ENCODE data around the gene MDM2. TPM values are rescaled to one million over a fixed set of nuclear protein-coding genes. Genes with fewer than 3 reads are reported as not detected.
"Not testable (repeated sequence)": the region's sequence is repeated elsewhere in the genome, so short reads cannot be mapped to it uniquely, and the experiment has no call there.

MDM2 gene
- total RNA-seq, 1 donor from 2014 or later, result 92.9 TPM

DNA sequence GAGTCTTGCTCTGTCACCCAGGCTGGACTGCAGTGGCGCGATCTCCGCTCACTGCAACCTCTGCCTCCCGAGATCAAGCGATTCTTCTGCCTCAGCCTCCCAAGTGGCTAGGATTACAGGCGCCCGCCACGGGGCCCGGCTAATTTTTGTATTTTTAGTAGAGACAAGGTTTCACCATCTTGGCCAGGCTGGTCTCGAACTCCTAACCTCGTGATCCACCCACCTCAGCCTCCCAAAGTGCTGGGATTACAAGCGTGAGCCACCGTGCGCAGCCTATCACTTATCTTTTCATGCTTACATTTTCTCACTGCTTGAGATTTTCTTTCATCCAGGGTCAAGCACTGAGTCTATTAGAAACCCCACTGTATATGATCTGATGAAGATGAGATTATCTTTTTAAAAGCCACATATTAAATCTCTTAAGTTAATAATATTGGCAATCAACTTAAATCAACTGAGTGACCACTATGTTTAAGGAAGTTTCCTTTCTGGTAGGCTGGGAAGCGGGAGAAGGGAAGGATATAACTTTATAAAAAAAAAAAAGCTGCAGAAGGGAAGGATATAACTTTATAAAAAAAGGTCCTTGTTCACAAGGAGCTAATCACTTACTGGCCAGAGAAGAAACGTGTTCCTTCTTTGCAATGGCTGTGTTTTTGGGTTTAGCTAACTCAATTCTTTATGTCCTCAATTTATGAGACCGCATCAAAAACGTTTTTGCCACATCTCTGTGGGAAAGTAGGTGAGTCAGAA is 1.3 kb upstream of the MDM2 start:
- ATAC-seq, result no peak

DNA sequence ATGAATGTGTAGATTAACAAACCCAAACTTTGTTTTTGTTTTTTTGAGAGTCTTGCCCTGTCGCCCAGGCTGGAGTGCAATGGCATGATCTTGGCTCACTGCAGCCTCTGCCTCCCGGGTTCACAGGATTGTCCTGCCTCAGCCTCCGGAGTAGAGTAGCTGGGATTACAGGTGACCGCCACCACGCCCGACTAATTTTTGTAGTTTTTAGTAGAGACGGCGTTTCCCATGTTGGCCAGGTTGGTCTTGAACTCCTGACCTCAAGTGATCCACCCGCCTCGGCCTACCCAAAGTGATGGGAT is 752 bp upstream of the MDM2 start:
- ATAC-seq, result not testable (repeated sequence)

DNA sequence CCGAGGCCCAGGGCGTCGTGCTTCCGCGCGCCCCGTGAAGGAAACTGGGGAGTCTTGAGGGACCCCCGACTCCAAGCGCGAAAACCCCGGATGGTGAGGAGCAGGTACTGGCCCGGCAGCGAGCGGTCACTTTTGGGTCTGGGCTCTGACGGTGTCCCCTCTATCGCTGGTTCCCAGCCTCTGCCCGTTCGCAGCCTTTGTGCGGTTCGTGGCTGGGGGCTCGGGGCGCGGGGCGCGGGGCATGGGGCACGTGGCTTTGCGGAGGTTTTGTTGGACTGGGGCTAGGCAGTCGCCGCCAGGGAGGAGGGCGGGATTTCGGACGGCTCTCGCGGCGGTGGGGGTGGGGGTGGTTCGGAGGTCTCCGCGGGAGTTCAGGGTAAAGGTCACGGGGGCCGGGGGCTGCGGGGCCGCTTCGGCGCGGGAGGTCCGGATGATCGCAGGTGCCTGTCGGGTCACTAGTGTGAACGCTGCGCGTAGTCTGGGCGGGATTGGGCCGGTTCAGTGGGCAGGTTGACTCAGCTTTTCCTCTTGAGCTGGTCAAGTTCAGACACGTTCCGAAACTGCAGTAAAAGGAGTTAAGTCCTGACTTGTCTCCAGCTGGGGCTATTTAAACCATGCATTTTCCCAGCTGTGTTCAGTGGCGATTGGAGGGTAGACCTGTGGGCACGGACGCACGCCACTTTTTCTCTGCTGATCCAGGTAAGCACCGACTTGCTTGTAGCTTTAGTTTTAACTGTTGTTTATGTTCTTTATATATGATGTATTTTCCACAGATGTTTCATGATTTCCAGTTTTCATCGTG is 612 bp downstream of the MDM2 start:
- peak; percentile 90 for ATAC-seq

DNA sequence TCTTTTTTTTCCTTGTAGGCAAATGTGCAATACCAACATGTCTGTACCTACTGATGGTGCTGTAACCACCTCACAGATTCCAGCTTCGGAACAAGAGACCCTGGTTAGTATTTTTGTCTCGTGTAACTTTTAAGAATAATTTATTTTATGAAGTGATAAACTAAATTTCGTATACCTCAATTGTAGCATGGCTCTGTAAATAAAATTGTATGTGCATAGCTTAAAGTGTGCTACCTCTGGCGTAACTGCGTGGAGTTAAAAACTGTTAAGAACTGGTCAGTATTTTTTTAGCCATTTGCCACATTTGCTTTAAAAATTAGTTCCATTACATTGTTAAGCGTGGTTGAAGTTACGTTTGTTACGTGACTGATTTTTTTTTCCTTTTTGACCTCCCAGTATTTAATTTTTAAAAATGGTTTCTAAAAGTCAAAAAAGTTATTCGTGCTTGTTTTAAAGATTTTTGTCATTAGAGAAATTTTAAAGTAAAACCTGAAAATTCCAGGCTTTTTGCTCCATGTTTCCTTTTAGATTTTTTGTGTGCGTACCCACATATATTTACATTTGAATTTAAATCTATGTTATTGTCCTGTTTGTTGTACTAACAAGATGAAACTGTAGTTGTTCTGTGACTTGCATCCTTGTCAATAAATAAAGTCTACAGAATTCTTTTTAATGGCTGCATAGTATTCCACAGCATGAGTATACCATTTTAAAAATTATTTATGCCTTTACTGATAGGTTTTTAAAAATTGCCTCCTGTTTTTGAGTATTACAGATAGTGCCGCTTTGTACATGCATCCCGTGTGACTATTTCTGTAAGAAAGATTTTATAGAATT is 1.4 kb downstream of the MDM2 start:
- ATAC-seq, result no peak

DNA sequence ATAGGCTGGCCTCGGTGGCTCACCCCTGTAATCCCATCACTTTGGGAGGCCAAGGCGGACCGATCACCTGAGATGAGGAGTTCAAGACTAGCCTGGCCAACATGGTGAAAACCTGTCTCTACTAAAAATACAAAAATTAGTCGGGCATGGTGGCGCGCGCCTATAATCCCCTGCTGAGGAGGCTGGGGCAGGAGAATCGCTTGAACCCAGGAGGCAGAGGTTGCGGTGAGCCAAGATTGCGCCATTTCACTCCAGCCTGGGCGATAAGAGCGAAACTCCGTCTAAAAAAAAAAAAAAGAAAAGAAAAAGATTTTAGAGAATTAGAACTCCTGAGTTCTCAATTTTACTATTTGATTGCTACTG is 2.0 kb downstream of the MDM2 start:
- not testable (repeated sequence) for ATAC-seq

DNA sequence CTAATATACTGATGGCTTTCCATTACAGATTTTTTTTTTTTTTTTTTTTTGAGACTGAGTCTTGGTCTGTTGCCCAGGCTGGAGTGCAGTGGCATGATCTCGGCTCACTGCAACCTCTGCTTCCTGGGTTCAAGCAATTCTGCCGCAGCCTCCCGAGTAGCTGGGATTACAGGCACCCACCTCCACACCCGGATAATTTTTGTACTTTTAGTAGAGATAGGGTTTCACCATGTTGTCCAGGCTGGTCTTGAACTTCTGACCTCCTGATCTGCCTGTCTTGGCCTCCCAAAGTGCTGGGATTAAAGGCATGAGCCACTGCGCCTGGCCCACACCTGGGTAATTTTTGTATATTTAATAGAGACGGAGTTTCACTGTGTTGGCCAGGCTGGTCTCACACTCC is 3.6 kb downstream of the MDM2 start:
- ATAC-seq, result not testable (repeated sequence)

- no peak for ATAC-seq
These were observed 4.7 kb downstream of the MDM2 start for GRCh38 chr12:68812553-68813241.

GRCh38 chr12:68813242-68813593 is 5.2 kb downstream of the MDM2 start:
- ATAC-seq, result no peak

- ATAC-seq, result no peak
These were observed 6.7 kb downstream of the MDM2 start for GRCh38 chr12:68814490-68815231.

DNA sequence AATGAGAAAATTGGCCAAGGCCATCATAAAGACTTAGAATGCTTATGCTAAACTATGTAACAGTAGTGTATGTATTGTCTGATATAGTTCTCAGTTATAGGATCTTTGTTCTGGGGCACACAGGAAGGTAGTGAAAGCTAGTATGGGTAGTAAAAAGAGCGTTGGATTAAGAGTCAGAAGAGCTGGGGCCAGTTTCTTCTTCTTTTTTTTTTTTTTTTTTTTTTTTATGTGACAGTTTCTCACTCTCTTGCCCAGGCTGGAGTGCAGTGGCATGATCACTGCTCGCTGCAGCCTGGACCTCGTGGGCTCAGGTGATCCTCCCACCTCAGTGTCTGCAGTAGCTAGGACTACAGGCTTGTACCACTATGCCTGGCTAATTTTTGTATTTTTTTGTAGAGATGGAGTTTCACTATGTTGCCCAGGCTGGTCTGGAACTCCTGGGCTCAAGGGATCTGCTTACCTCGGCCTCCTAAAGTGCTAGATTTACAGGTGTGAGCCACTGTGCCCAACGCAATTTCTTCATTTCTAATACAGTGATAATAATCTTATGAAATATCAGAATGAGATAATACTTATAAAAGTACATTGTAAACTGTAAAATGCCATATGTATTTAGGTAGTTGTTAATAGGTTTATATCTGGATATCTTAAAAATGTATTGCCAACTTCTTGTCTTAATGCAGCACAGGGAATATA is 7.4 kb downstream of the MDM2 start:
- ATAC-seq, result no peak

GRCh38 chr12:68815928-68816800 is 8.2 kb downstream of the MDM2 start:
- ATAC-seq, result no peak

- ATAC-seq, result not testable (repeated sequence)
These were observed 11.5 kb downstream of the MDM2 start for GRCh38 chr12:68819481-68819880.

DNA sequence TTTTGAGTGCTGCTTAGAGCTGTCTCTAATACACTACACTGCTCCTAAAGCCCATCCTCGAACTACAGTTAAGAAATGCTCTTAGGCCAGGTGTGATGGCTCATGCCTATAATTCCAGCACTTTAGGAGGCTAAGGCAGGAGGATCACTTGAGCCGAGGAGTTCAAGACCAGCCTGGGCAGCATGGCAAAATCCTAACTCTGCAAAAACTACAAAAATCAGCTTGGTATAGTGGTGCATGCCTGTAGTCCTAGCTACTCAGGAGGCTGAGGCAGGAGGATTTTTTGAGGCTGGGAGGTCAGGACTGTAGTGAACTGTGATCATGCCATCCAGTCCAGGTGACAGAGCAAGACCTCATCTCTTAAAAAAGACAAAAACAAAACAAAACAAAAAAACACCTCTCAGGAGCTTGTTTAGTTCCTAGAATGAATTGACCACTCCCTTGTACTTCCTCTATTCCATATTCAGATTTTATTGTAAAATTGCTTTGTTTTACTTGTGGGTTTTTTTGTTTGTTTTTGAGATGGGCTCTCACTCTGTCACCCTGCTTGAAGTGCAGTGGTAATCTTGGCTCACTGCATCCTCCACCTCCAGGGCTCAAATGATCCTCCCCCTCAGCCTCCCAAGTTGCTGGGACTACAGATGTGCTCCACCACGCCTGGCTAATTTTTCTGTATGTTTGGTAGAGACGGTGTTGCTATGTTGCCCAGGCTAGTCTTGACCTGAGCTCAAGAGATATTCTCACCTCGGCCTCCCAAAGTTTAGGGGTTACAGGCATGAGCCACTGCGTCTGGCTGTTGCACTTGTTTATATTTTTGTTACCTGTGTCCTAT is 13.6 kb downstream of the MDM2 start:
- ATAC-seq, result no peak

- no peak for ATAC-seq
These were observed 15.7 kb downstream of the MDM2 start for GRCh38 chr12:68823696-68824095.

DNA sequence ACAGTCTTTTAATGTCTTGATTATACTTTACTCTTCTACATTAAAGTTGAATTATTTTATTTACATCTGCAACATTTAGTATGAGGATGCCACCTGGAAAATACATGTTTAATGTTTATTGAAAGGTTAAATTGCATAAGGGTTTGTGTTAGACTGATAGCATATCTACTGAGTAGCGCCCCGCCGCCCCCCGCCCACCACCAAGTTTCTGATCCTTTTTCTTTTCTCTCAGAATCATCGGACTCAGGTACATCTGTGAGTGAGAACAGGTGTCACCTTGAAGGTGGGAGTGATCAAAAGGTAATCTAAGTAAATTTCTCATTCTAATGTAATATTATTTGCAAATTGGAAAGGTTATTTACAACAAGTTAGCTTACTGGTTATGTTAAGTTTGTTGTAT is 16.2 kb downstream of the MDM2 start:
- ATAC-seq, result no peak

DNA sequence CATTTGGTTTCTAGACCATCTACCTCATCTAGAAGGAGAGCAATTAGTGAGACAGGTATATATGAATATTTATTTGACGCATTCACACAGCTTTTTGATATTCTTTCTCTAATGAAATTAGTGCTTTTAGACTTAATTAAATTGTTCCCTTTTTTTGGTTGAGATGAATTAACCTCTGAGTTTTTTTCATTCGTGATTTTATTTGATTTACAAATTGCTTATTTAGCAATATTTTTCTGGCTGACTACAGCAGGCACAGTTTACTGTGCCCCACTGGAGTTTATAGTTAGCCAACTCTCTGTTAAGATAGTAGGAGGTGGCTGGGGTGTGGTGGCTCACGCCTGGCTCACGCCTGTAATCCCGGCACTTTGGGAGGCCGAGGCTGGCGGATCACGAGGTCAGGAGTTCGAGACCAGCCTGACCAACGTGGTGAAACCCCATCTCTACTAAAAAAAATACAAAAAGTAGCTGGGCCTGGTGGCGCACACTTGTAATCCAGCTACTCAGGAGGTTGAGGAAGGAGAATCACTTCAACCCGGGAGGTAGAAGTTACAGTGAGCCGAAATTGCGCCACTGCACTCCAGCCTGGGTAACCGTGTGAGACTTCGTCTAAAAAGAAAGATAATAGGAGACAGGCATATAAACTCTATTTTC is 16.7 kb downstream of the MDM2 start:
- ATAC-seq, result no peak

- no peak for ATAC-seq
These were observed 17.7 kb downstream of the MDM2 start for GRCh38 chr12:68825569-68826217.

- ATAC-seq, result no peak
These were observed 20.1 kb downstream of the MDM2 start for GRCh38 chr12:68827895-68828671.

Data from esophagus mucosa (tissue), 1 donor.